MG63 (cell line): ENCODE measurements around the gene CDH23. TPM values are rescaled to one million over a fixed set of nuclear protein-coding genes. Genes with fewer than 3 reads are reported as not detected.

Source experiments
- DNase-seq: peaks from one replicate; pipeline ENCODE4 v3.0.0-alpha.2; 2020
- H3K27me3 ChIP-seq: fragments of 250-450 bp; sonication (Bioruptor Pico); 2 replicates; pipeline ENCODE4 v1.5.1; 2020; ENCODE audit warnings: mild to moderate bottlenecking, moderate library complexity
- H3K36me3 ChIP-seq: fragments of 250-450 bp; sonication (Bioruptor Pico); 2 replicates; pipeline ENCODE4 v1.5.1; 2020; ENCODE audit warnings: mild to moderate bottlenecking, moderate library complexity
- H3K4me3 ChIP-seq: fragments of 250-450 bp; sonication (Bioruptor Pico); 2 replicates; pipeline ENCODE4 v1.5.1; 2020; ENCODE audit warnings: mild to moderate bottlenecking, moderate library complexity
- H3K9me3 ChIP-seq: fragments of 250-450 bp; sonication (Bioruptor Pico); 2 replicates; pipeline ENCODE4 v1.5.1; 2020; ENCODE audit warnings: mild to moderate bottlenecking, moderate library complexity
- total RNA-seq: library from RNA; depleted of rRNA; stranded (reverse); fragments of >200 nt; shearing (Covaris generic); gene quantifications from 2 replicates; pipeline ENCODE4 v1.2.3, GENCODE V29; 2014; ENCODE audit warnings: low replicate concordance

The CDH23 gene
- total RNA-seq, 1 experiment from 2014 or later = 0.07 TPM

DNA sequence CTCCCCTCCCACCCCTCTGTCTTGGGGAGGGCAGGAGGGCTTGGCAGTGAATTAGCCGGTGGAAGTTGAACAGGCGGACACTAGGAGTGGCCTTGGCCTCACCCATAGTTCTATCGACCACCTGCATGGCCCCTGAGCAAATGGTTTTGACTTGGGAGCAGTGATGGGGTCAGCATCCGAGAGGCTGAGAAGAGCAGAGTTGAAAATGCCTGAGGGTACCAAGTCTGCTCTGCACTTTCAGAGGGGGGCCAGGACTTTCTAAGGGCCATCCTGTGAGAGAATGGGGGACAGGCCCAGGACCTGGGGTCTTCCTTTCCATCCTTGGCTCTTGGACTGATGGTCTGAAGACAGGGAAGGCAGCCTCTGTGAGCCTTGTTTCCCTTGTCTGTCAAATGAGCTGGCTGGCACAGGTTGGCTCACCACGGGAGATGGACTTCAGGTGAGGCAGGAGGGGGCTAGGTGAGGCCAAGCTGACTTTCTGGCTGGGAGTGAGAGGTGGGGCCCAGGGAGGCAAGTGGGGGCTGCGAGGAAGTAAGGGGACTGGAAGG, 29.4 kb downstream of the CDH23 start:
- no peaks in the 10 kb centered on the region for H3K36me3 ChIP-seq
- no peak overlapping the region for H3K4me3 ChIP-seq
- H3K9me3 ChIP-seq = no peaks in the 10 kb centered on the region
- DNase-seq = no peak
- no peaks in the 10 kb centered on the region for H3K27me3 ChIP-seq

DNA sequence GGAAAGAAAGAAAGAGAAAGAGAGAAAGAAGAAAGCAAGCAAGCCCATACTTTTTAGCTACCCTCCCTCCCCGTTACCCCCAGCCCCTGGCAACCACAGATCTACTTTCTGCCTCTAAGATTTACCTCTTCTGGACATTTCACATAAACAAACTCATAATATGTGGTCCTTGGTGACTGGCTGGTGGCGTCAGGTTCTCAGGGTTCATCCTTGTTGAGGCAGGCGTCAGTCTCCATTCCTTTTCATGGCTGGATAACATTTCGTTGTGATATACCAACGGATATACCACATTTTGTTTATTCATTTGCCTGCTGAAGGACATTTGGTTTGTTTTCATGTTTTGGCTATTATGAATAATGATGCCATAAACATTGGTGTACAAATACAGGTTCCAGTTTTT, 30.5 kb downstream of the CDH23 start:
- DNase-seq = no peak
- no peaks in the 10 kb centered on the region for H3K27me3 ChIP-seq
- no peaks in the 10 kb centered on the region for H3K36me3 ChIP-seq
- no peak overlapping the region for H3K4me3 ChIP-seq
- no peaks in the 10 kb centered on the region for H3K9me3 ChIP-seq

DNA sequence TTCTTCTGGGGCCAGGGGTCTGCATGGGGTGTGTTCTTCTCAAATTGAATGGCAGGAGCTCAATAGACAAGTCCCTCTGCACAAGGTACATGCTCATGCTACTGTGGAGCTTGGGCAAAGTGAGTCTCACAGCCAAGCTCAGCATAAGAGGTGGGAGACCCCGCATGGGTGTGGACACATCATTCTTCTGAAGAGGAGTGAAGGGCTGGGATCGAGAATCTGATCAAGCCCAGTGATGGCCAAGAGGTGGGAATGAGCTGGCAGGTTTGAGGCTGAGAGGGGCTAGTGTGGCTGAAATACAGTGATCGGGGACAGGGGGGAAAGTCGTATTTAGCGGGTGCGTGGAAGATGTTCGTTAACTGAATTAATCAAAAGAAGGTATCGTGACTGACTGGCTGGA, 32.6 kb downstream of the CDH23 start:
- H3K9me3 ChIP-seq = no peaks in the 10 kb centered on the region
- no peaks in the 10 kb centered on the region for H3K36me3 ChIP-seq
- no peak overlapping the region for H3K4me3 ChIP-seq
- DNase-seq = no peak
- H3K27me3 ChIP-seq = no peaks in the 10 kb centered on the region

DNA sequence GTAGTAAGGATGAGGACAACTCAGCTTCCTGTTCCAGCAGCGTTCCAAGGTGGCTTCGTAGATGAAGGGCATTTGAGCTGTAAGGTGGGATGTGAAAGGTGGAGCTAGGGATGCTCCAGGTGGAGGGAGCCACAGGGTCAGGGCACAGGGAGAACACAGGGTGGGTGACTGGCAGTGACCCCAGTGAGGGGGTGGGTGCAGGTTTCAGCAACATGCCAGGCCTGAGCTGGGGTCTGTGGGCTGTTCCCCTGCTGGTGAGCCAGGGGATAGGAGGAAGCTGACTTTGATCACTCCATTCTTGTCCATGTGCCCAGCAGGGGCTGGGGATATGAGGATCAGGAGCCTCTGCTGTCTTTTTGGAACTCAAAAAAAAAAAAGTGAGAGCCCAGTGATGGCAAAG, 33.2 kb downstream of the CDH23 start:
- H3K36me3 ChIP-seq = no peaks in the 10 kb centered on the region
- H3K9me3 ChIP-seq = no peaks in the 10 kb centered on the region
- no peaks in the 10 kb centered on the region for H3K27me3 ChIP-seq
- DNase-seq = no peak
- H3K4me3 ChIP-seq = no peak overlapping the region

GRCh38 chr10:71431239-71432100, 34.8 kb downstream of the CDH23 start:
- Histone ChIP-seq H3K27me3 (no peaks in the 10 kb centered on the region), H3K4me3 (no peak overlapping the region), H3K9me3 (no peaks in the 10 kb centered on the region), H3K36me3 (no peaks in the 10 kb centered on the region)
- no peak for DNase-seq

- Histone ChIP-seq H3K4me3 (no peak overlapping the region), H3K9me3 (no peaks in the 10 kb centered on the region), H3K36me3 (no peaks in the 10 kb centered on the region), H3K27me3 (no peaks in the 10 kb centered on the region)
- no peak for DNase-seq
Measured at GRCh38 chr10:71432101-71432905, 35.6 kb downstream of the CDH23 start.

- Histone ChIP-seq H3K36me3 (no peaks in the 10 kb centered on the region), H3K4me3 (no peak overlapping the region), H3K27me3 (no peaks in the 10 kb centered on the region), H3K9me3 (no peaks in the 10 kb centered on the region)
- DNase-seq = no peak
Measured at GRCh38 chr10:71432956-71433767, 36.4 kb downstream of the CDH23 start.

DNA sequence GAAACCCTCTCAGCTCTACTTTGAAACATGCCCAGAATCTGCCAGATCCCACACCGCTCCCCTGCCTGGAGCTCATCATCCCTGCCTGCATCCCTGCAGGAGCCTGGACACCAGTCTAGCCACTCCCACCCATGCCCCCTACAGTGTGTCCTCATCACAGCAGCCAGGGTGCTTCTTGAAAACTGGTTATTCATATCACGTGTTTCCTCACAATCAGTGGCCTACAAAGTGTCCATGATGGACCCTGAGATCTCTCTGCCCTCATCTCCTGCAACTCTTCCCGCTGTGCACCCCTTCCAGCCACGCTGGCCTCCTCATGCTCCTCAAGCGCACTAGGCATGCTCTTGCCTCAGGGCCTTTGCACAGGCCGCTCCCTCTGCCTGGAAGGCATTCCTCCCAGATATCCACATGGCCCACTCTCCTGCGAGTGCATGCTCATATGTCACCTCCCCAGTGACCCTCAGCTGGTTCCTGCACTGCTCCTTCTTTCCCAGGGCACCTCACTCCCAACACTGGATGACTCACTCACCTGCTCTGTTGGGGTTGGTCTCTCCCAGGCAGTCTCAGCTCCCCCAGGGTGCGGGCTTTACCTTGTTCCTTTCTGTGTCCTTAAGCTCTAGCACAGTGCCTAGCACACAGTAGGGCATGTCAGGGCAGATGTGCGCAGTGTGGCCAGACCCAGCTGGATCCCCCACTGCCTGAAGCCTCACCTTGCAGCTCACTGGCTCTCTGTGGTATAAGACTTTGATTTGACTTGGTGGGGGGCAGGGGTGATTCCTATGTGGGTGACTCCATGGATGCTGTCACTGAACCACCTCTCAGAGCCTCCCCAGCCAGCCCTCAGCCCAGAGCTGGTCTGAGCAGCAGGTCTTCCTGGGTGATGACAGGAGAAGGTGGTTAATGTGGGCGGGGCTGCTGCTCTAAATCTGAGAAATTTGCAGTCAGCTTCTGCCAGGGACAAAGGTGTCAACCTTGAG, 37.3 kb downstream of the CDH23 start:
- Histone ChIP-seq H3K4me3 (no peak overlapping the region), H3K9me3 (no peaks in the 10 kb centered on the region), H3K27me3 (no peaks in the 10 kb centered on the region), H3K36me3 (no peaks in the 10 kb centered on the region)
- no peak for DNase-seq

DNA sequence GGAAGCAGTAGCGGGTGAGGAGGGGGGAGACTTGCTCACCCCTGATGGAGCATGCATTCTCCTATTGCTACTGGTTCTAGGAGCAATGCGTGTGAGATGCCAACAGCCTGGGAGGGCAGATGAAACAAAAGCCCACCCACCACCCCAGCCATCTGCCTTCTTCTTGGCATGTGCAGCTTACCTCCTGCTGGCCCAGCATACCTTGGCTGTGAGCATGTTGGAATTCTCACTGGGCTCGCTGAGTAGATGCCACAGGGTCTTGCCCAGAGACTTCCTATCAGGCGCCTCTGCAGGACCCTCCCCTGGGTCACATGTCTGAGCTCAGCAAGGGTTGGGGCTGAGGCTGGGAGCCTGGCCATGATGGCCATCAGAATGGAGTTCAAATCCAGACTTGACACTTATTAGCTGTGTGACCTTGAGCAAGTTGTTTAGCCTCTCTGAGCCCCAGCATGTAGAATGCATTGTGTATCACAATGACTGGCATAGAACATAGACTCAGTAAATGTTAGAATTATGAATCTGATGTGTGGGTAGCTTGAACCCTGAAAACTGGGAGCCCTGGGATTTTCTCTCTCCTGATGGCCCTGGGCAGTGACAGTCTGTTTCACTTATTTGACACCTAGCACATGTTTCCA, 38.2 kb downstream of the CDH23 start:
- no peak for DNase-seq
- Histone ChIP-seq H3K27me3 (no peaks in the 10 kb centered on the region), H3K36me3 (no peaks in the 10 kb centered on the region), H3K9me3 (no peaks in the 10 kb centered on the region), H3K4me3 (no peak overlapping the region)

- DNase-seq = no peak
- Histone ChIP-seq H3K36me3 (no peaks in the 10 kb centered on the region), H3K9me3 (no peaks in the 10 kb centered on the region), H3K4me3 (no peak overlapping the region), H3K27me3 (no peaks in the 10 kb centered on the region)
Measured at GRCh38 chr10:71435571-71436267, 39.0 kb downstream of the CDH23 start.

- Histone ChIP-seq H3K4me3 (no peak overlapping the region), H3K9me3 (no peaks in the 10 kb centered on the region), H3K27me3 (no peaks in the 10 kb centered on the region), H3K36me3 (no peaks in the 10 kb centered on the region)
- DNase-seq = no peak
Measured at GRCh38 chr10:71436268-71437125, 39.8 kb downstream of the CDH23 start.

- Histone ChIP-seq H3K27me3 (no peaks in the 10 kb centered on the region), H3K9me3 (no peaks in the 10 kb centered on the region), H3K36me3 (no peaks in the 10 kb centered on the region), H3K4me3 (no peak overlapping the region)
- DNase-seq = no peak
Measured at GRCh38 chr10:71437537-71438092, 40.9 kb downstream of the CDH23 start.

- DNase-seq = no peak
- no peaks in the 10 kb centered on the region for H3K9me3 ChIP-seq
- no peak overlapping the region for H3K4me3 ChIP-seq
- no peaks in the 10 kb centered on the region for H3K27me3 ChIP-seq
- H3K36me3 ChIP-seq = no peaks in the 10 kb centered on the region
Measured at GRCh38 chr10:71438761-71439160, 42.0 kb downstream of the CDH23 start.
